HG03439 (cell line): ENCODE measurements around the gene DEUP1.
"Not testable (repeated sequence)": the region's sequence is repeated elsewhere in the genome, so short reads cannot be mapped to it uniquely, and the experiment has no call there.

Experiments used
- ATAC-seq: cut with Tn5 transposase; IDR thresholded peaks from one replicate; pipeline ENCODE4 v1.9.1; 2021; ENCODE audit warnings: mild to moderate bottlenecking, moderate library complexity; ENCODE audit not compliant: unreplicated experiment

The DEUP1 gene

DNA sequence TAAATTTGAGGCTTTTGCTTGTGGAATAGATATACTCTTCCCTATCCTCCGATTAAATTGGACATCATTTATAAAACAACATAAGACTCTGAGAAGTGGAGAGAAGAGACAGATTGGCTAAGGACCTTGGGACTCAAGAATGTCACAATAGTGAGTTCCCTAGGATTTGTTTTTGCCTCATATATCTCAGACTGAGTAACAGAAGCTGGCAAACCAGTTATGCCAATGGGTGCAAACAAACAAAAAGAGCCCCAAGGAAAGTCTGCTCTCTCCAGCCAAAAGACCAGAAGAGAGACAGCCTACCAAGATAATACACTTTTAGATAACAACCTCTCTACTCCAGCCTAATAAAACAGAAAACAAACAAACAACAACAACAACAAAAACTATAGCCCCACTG is 28.9 kb downstream of the DEUP1 start:
- ATAC-seq: no peak

DNA sequence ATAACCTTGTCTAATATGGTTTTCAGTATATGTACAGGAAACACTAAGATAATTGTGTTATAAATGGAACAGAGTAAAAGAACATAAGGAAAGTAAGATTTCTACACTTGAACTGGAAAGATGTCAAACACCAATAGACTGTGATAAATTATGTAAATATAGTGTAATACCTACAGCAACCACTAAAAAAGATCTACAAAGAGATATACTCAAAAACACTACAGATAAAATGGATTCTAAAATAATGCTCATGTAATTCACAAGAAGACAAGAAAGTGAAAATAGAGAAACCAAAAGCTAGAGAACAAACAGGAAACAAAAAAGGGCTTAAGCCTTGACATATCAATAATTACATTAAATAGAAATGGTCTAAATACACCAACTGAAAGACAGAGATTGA is 30.9 kb downstream of the DEUP1 start:
- ATAC-seq: no peak

DNA sequence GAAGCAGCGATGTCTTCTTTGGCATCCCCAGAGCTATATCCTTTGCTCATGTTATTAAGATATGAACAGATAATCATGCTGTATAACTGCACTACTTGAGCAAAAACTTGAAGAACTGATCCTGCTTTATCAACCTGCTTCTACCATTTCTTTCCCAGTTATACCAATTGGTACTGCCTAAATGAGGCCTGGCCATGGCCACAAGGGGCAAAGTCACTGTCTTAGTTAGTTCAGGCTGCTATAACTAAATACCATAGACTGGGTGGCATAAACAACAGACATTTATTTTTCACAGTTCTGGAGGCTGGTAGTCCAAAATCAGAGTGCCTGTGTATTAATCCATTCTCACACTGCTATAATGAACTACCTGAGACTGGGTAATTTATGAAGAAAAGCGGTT is 37.5 kb downstream of the DEUP1 start:
- ATAC-seq: no peak

DNA sequence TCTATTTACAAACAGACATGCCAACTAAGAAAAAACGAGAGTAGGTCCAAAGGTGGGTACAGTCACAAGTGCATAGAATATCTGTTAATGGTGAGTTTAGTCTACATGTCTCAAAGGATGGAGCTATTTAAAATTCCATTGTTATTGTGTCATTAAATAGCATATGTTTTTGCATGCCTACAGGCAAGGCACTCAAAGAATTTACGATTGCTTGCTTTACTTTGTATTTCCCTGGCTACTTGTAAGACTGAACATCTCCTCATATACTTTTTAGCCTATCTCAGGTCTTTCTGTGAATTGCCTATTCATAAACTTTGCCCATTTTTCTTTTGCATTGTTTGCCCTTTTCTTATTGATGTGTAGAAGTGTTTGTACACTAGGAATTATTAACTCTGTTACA is 39.7 kb downstream of the DEUP1 start:
- no peak for ATAC-seq

DNA sequence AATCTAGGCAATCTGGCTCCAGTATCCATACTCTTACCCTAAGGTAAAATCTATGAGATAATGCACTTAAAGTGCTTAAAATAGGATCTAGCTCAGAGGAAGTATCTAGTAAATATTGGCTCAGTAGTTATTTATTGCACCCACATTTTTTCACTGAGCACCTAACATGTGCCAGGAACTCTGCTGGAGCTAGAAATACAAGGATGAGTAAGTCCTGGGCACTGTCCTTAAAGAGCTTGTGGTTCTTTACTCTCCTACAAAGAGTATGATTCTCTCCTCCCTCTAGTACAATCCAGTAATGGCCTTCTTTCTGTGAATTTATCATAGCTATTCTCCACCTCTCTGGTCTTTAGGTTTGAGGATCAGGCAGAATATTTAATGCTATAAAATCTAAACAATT is 59.2 kb downstream of the DEUP1 start:
- no peak for ATAC-seq

DNA sequence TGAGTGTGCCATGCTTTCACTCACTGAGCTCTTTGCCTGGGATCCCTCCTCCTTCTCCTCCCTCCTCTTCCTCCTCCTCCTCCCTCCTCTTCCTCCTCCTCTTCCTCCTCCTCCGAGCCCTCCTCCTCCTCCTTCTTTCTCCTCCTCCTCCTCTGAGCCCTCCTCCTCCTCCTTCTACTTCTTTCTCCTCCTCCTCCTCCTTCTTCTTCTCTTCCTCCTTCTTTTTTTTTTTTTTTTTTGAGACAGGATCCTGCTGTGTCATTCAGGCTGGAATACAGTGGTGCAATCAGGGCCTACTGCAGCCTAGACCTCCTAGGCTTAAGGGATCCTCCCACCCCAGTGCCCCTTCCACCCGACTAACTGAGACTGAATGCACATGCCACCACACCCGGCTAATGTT is 62.3 kb downstream of the DEUP1 start:
- no peak for ATAC-seq

DNA sequence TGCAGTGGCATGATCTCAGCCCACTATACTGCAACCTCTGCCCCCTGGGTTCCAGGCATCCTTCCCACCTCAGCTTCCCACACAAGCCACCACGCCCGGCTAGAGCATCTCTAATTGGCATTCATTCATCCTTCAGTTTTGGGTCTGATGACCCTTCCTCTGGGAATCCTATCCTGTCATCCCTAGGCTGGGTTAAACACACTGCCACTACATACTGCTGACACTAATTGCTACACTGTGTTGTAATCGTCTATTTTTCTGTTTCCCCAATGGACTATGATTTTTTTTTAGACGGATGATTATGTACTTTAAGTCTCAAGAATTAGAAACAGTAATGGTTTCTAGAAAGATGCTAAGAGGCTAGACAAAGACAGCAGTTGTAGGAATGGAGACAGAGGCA is 62.8 kb downstream of the DEUP1 start:
- no peak for ATAC-seq

DNA sequence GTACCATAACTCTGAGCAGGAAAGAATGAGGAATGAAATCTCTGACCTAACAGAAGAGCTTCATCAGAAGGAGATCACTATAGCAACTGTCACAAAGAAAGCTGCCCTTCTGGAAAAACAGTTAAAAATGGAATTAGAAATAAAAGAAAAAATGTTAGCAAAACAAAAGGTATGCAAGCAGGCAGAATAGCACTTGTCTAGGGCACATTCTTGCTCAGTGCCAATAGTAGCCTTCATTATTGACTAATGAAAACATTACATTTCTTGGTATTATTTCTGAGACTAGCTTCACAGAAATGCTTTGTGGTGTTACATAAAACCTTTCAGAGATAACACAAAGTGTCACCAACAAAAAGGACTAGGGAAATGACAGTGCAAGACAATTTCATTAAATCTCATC is 63.9 kb downstream of the DEUP1 start:
- no peak for ATAC-seq

DNA sequence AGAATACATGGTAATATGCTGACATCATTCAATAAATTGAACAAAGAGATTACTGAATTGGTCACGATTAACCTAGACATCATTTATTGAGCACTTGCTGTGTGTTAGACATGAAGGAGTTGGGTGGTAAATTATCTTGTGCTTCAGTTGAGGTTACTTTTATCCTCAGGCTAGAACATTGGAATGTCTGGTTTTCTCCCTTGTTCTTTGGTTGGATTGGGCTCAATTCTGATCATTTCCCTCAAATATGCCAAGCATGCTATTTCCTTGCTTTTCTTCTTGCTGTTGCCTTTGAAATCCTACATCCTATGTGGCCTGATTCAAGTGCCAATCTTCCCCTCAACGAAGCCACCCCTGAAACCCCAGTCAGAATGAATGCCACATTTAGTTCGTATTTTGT is 65.8 kb downstream of the DEUP1 start:
- no peak for ATAC-seq

DNA sequence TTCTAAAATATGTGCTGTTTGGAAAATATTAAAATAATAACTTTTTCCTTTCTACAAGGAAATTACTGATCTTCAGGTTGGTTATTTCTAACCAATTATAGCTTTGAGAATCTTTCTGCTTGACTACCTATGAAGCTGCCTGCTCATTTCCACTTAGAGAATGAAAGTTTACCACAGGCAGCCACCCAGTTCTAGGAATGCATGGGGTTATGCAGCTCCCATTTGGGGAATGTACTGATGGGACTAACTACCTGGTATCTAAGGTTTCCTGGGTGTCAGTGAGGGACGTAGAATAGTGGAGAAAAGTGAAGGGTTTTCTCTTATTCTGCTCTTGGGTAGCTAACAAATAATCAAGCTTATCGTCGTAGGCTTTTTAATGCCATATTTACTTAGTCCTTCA is 73.4 kb downstream of the DEUP1 start:
- no peak for ATAC-seq

DNA sequence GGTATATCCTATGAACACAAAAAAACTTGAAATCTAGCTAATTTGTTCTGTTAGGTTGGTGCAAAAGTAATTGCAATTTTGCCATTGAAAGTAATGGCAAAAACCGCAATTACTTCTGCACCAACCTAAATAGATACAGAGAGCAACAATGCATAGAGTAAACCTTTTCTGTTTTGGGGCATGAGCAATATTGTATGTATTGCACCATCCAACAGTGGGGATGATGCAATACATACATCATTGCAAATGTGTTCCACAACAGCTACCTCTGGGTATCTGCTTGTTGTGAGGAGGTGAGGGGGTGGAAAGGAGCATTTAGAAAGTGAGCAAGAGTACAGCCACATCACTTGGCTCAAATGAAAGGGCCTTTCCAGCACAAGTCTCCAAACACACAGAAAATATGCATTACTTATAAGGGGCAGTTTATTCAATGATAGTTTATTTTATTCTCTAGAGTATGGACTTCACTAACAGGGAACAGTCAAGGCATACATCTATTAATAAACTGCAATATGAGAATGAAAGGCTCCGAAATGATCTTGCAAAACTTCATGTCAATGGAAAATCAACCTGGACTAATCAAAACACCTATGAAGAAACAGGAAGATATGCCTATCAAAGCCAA is 77.3 kb downstream of the DEUP1 start:
- ATAC-seq: no peak

DNA sequence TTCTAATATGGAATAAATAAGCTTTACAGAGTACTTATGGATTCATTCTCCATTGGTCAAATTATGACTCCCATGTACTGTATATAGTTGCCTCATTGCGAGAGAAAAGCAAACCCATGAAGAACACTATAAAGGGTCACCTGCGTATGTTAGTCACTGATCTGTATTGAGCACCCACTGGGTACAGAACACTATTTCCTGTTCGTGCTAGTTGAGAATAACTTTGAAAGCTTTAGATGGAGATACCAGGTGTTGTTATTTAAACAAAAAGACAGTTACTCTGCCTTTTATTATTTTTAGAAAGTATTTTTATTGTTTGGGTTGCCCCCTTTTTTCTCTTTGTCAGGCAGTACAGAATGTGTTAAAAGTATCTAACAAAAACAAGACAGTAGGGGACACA is 79.9 kb downstream of the DEUP1 start:
- no peak for ATAC-seq

DNA sequence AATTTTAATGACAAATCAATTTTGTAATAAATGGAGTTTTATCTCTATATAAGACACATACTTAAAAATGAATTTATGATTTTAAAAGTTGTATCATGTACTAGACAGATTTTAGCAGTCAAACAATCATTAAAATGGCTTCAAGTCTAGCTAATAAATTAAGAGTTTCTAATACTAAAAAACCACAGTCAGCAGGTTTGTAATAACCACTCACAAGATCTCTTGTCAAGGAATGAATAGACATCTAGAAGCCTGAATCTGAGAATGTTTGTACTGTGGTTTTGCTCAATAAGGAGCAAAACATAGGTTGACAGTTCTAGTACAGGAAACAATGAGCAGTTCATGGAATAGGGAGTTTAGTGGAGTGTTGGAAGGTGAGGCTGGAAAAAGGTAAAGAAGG is 81.2 kb downstream of the DEUP1 start:
- ATAC-seq: no peak

DNA sequence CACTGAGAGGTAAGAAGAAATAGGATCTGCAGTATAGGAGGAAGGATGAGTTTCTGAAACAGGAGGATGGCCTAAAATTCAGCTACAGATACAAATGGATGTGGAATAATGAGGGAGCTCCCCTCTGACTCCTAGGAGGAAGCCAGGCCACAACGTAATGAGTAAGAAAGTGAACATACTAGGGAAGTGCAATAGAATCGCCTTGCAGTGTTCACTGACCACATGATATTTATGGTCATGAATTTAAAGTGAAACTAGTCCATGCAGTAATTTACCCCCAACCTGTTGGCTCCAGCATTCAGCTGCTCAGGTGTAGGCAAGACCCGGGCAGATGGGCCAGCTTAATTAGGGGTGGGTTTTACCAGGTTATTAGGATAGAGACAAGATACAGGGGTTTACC is 101.7 kb downstream of the DEUP1 start:
- no peak for ATAC-seq

DNA sequence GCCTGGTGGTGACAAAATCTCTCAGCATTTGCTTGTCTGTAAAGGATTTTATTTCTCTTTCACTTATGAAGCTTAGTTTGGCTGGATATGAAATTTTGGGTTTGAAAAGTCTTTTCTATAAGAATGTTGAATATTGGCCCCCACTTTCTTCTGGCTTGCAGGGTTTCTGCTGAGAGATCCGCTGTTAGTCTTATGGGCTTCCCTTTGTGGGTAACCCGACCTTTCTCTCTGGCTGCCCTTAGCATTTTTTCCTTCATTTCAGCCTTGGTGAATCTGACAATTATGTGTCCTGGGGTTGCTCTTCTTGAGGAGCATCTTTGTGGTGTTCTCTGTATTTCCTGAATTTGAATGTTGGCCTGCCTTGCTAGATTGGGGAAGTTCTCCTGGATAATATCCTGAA is 112.7 kb downstream of the DEUP1 start:
- ATAC-seq: not testable (repeated sequence)

DNA sequence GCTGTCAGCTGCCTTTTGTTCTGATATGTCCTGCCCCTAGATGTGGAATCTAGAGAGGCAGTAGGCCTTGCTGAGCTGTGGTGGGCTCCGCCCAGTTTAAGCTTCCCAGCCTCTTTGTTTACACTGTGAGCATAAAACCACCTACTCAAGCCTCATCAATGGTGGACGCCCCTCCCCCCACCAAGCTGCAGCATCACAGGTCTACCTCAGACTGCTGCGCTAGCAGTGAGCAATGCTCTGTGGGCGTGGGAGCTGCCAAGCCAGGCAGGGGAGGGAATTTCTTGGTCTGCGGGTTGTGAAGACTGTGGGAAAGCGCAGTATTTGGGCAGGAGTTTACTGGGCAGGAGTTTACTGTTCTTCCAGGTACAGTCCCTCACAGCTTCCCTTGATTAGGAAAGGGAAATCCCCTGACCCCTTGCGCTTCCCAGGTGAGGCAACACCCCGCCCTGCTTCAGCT is 114.1 kb downstream of the DEUP1 start:
- ATAC-seq: no peak

DNA sequence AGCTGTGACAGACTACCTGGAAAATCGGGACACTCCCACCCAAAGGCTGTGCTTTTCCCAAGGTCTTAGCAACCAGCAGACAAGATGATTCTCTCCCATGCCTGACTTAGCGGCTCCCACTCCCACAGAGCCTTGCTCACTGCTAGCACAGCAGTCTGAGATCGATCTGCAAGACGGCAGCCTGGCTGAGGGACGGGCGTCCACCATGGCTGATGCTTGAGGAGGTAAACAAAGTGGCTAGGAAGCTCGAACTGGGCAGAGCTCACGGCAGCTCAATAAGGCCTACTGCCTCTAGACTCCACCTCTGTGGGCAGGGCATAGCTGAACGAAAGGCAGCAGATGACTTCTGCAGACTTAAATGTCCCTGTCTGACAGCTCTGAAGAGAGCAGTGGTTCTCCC is 127.7 kb downstream of the DEUP1 start:
- no peak for ATAC-seq

DNA sequence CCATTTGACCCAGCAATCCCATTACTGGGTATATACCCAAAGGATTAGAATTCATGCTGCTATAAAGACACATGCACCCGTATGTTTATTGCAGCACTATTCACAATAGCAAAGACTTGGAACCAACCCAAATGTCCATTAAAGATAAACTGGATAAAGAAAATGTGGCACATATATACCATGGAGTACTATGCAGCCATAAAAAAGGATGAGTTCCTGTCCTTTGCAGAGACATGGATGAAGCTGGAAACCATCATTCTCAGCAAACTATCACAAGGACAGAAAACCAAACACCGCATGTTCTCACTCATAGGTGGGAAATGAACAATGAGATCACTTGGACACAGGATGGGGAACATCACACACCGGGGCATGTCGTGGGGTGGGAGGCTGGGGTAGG is 133.1 kb downstream of the DEUP1 start:
- not testable (repeated sequence) for ATAC-seq

DNA sequence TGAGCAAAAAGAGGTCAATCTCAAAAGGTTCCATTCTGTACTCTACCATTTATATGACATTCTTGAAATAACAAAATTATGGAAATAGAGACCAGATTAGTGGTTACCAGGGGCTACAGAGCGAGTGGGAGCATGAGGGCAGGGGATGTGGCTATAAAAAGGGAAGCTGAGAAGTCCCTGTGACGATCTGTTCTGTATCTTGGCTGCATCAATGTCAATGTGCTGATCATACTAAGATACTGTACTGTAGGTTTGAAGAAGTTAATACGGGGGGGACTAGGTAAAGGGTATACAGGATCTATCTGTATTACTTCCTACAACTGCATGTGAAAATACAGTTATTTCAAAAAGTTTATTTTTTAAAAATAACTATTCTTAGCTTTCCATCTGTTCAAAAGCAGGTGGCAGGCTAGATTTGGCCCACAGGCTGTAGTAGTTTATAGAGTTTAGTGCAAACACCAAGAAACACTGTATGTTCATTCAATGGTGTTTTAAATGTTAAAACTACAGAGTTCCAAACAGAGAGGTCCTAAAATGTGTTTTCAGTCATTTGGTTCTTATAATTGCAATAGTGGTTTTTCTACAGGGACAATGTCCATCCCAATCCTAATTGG is 134.5 kb downstream of the DEUP1 start:
- no peak for ATAC-seq

DNA sequence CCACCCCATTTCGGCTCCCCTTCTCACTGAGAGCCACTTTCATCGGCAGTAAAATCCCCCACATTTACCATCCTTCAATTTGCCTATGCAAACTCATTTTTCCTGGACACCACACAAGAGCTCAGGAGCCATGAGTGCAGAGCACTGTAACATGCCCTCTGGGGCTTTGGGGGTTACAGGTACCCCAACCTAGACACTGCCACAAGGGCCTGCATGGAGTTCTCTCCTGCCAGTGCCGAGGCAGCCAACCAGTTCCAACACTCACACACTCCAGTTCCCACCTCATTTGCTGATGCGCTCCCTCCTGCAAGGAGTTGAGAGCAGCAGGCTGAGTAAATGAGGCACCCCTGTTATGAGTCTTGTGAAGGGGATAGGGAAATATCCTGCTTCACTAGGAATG is 136.5 kb downstream of the DEUP1 start:
- ATAC-seq: no peak

DNA sequence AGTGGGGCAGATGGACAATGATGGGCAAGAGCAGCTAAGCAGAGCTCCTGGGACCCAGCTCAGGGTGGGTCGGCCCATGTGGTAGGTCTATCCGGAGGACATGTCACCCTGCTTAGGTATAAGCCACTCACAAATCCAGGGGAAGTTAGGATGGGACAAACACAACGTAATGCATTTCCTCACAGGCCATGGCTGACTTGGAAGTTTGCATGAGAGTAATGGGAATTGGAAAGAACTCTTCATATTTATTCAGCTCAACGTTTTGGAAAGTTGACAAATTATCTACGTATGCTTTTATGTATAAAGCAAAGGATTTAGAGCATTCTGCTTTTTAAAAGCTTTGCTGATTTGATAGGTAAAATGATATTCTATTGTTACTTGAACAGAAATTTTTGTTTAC is 137.7 kb downstream of the DEUP1 start:
- no peak for ATAC-seq

DNA sequence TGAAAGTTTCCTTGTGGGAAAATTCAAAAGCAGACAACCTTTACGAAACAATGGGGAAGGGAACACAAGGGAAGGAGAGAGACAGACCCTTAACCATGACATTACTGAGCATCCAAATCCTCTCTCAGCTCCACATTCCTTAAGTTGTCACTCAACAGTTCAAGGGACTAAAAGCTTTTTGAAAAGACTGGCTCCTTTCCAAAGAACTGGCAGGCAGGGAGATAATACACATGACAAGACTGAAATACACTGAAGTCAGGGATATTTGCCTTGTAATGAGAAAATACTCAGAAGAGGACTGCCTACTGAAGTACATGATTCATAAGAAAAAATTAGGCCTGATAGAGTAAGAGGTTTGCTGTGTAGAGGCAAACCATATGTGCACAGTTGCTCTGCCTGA is 143.6 kb downstream of the DEUP1 start:
- ATAC-seq: no peak

DNA sequence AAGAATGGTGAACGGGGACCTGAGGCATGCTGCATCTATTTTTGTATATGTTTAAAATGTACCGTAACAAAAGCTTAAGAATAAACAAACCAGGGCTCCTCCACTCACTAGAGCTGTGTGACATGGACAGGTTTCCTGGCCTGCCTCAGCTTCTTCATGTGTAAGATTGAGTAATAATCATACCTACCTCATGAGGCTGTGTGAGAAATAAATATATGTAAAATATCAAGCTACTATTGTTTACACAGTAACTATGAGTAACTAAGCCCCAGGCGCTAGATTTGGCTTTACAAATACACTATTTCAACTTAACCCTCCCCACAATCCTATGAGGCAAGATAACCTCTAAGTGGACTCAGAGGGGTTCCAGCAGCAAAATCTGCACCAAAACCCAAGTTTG is 146.3 kb downstream of the DEUP1 start:
- ATAC-seq: no peak
